HUES48 (cell line): ENCODE measurements around the gene RBSN.

Experiments
- H3K27ac ChIP-seq: one replicate; pipeline ENCODE4 v1.7.0; 2013; ENCODE audit warnings: low read depth, low read length, inconsistent platforms
- H3K27me3 ChIP-seq: 2 replicates; pipeline ENCODE4 v1.6.1; 2013; ENCODE audit warnings: mild to moderate bottlenecking, low read length; ENCODE audit not compliant: control insufficient read depth, insufficient read depth
- H3K36me3 ChIP-seq: 2 replicates; pipeline ENCODE4 v1.6.1; 2013; ENCODE audit warnings: low read length; ENCODE audit not compliant: control insufficient read depth, insufficient read depth
- H3K4me1 ChIP-seq: 2 replicates; pipeline ENCODE4 v1.6.1; 2013; ENCODE audit warnings: mild to moderate bottlenecking, low read length; ENCODE audit not compliant: control insufficient read depth, insufficient read depth
- H3K4me3 ChIP-seq: 2 replicates; pipeline ENCODE4 v1.5.1; 2013; ENCODE audit warnings: mild to moderate bottlenecking, low read depth, low read length
- H3K9ac ChIP-seq: 2 replicates; pipeline ENCODE4 v1.6.1; 2013; ENCODE audit warnings: mild to moderate bottlenecking, low read depth, low read length, moderate library complexity
- H3K9me3 ChIP-seq: 2 replicates; pipeline ENCODE4 v1.6.1; 2013; ENCODE audit warnings: low read length; ENCODE audit not compliant: control insufficient read depth, insufficient read depth

RBSN gene

GRCh38 chr3:15079091-15079490 lies 19.9 kb downstream of the RBSN start:
- peaks cover 86% of the 10 kb centered on the region for H3K36me3 ChIP-seq

DNA sequence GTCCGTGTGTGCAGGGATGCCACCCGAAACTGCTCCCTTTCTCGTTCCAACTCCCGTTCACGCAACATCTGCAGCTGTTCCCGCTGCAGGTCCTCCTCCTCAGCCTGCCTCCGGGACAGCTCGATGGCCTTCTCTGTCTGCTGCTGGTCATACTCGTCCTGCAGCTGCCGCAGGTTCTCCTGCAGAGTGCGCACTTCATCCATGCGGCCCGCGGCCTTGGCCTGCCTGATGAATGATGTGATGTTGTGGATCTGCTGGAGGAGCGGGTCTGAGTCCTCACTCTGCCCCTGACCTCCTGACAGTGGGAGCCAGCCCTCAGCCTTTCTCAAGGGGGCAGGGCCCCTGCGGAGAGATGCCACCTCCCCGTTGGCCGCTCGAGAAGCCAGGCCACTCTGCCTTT lies 24.4 kb downstream of the RBSN start:
- peaks cover 67% of the 10 kb centered on the region for H3K36me3 ChIP-seq
- no peaks in the 10 kb centered on the region for H3K4me1 ChIP-seq
- H3K9me3 ChIP-seq, result no peaks in the 10 kb centered on the region
- H3K27me3 ChIP-seq, result no peaks in the 10 kb centered on the region
- H3K4me3 ChIP-seq, result no peak overlapping the region
- no peak overlapping the region for H3K27ac ChIP-seq
- no peak overlapping the region for H3K9ac ChIP-seq

More at GRCh38 chr3:15079091-15079490, 19.9 kb downstream of the RBSN start:
- Histone ChIP-seq H3K4me1 (no peaks in the 10 kb centered on the region), H3K27ac (no peak overlapping the region), H3K9me3 (no peaks in the 10 kb centered on the region), H3K27me3 (no peaks in the 10 kb centered on the region), H3K4me3 (no peak overlapping the region), H3K9ac (no peak overlapping the region)

- Histone ChIP-seq H3K9ac (no peak overlapping the region), H3K4me3 (no peak overlapping the region), H3K9me3 (no peaks in the 10 kb centered on the region), H3K4me1 (no peaks in the 10 kb centered on the region), H3K27ac (no peak overlapping the region), H3K27me3 (no peaks in the 10 kb centered on the region), H3K36me3 (peaks cover 44% of the 10 kb centered on the region)
Observed at GRCh38 chr3:15071699-15072098, 27.2 kb downstream of the RBSN start.

- Histone ChIP-seq H3K27ac (no peak overlapping the region), H3K9me3 (no peaks in the 10 kb centered on the region), H3K9ac (no peak overlapping the region), H3K4me3 (no peak overlapping the region), H3K36me3 (peaks cover 23% of the 10 kb centered on the region), H3K4me1 (no peaks in the 10 kb centered on the region), H3K27me3 (no peaks in the 10 kb centered on the region)
Observed at GRCh38 chr3:15069441-15069840, 29.5 kb downstream of the RBSN start.

GRCh38 chr3:15066467-15066866 lies 32.5 kb downstream of the RBSN start:
- Histone ChIP-seq H3K27me3 (no peaks in the 10 kb centered on the region), H3K4me1 (peaks cover 7% of the 10 kb centered on the region; the same call in 1 of the 2 replicates), H3K27ac (no peak overlapping the region), H3K9me3 (no peaks in the 10 kb centered on the region), H3K9ac (no peak overlapping the region), H3K36me3 (peaks cover 9% of the 10 kb centered on the region; the same call in 1 of the 2 replicates), H3K4me3 (no peak overlapping the region)

DNA sequence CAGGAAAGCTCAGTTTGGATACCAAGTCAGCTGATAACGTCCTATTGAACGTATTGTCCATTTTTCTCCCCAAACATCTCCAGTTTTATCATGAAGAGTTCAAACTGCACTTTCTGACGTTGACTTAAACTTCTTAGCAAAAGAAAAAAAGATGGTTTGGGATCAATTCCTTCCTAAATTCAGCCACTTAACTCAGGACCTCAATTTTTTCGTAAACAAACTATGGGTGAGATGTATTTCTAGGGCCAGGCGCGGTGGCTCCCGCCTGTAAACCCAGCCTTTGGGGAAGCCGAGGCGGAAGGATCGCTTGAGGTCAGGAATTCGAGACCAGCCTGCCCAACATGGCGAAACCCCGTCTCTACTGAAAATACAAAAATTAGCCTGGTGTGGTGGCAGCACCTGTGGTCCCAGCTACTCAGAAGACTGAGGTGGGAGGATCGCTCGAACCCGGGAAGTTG lies 33.4 kb downstream of the RBSN start:
- peaks cover 7% of the 10 kb centered on the region; the same call in 1 of the 2 replicates for H3K4me1 ChIP-seq
- no peaks in the 10 kb centered on the region for H3K27me3 ChIP-seq
- H3K36me3 ChIP-seq, result peaks cover 8% of the 10 kb centered on the region; the same call in 1 of the 2 replicates
- H3K9ac ChIP-seq, result no peak overlapping the region
- peak overlapping the region; percentile 93 for H3K4me3 ChIP-seq
- no peak overlapping the region for H3K27ac ChIP-seq
- H3K9me3 ChIP-seq, result no peaks in the 10 kb centered on the region

- Histone ChIP-seq H3K4me1 (peaks cover 7% of the 10 kb centered on the region; the same call in 1 of the 2 replicates), H3K9ac (peak within 1 kb of the TSS; percentile 95), H3K27ac (peak within 1 kb of the TSS; percentile 74)
Observed at GRCh38 chr3:15064835-15065549, 34.0 kb downstream of the RBSN start, which contains the start of gene MRPS25. Gene MRPS25 (minus strand): TSS chr3:15065315. CDS start chr3:15065194, 121 bp downstream.

DNA sequence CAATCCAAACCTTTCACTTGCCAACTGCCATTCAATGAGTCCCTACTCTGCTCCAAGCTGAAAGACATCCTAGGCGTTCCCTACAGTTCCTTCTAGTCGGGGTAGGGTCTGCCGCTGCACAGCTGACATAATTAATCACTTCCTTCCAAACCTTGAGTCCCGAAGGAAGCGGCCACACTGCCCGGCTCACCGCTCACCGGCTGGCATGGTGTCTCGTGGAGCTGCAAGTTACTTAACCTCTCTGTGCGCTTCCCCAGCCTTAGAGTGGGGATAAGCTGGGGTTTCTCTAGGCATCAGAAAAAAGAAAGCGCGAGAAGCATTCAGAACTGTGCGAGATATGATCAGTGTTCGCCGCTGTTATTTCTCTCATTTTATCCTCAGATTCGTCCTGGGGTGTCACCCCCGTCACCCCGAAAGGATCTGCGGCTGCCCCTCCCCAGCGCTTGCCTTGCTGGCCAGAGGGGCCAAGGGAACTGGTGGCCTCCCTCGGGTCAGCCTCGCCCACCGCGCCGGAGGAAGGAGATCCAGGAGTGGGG lies 34.6 kb downstream of the RBSN start:
- Histone ChIP-seq H3K27me3 (no peaks in the 10 kb centered on the region), H3K27ac (peak overlapping the region; percentile 74), H3K9me3 (no peaks in the 10 kb centered on the region), H3K9ac (peak overlapping the region; percentile 95), H3K36me3 (peaks cover 17% of the 10 kb centered on the region), H3K4me1 (peaks cover 7% of the 10 kb centered on the region; the same call in 1 of the 2 replicates), H3K4me3 (peak overlapping the region; percentile 93)

More at GRCh38 chr3:15064835-15065549, 34.0 kb downstream of the RBSN start, which contains the start of gene MRPS25:
- Histone ChIP-seq H3K36me3 (peaks cover 11% of the 10 kb centered on the region; the same call in 1 of the 2 replicates), H3K4me3 (peak within 1 kb of the TSS; percentile 93), H3K27me3 (no peaks in the 10 kb centered on the region), H3K9me3 (no peaks in the 10 kb centered on the region)

DNA sequence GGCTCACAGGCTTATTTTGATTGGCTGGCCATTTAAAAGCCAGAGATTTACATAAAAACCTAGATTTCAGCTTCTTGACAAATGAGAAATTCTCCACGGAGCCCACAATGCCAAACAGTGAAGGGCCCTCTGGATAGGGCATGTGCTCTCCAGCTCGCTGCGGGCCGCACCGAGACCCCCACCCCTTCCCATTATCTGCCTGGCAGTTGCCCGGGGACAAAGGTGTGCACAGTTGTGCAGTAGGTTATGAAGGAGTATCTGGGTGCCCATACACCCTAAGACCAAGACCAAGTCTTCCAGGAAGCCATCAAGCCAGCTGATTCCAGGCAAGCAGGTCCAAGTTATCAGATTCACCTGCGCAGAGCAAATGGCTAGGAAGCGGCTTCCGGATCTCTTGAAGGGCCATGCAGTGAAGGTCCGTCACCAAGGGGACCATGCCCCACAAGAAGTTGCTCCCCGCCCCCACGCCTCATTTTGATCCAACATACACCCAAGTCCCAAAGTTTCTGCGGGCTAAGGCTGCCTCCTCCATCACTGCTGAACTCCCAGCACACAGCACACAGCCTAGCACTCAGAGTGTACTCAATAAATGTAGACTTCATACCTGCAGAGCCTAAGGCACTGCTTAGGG lies 35.2 kb downstream of the RBSN start:
- peaks cover 7% of the 10 kb centered on the region; the same call in 1 of the 2 replicates for H3K4me1 ChIP-seq
- no peak overlapping the region for H3K27ac ChIP-seq
- H3K9me3 ChIP-seq, result no peaks in the 10 kb centered on the region

GRCh38 chr3:15063238-15063637 lies 35.7 kb downstream of the RBSN start:
- Histone ChIP-seq H3K27ac (peak overlapping the region; percentile 37), H3K36me3 (peaks cover 28% of the 10 kb centered on the region), H3K9ac (no peak overlapping the region), H3K9me3 (no peaks in the 10 kb centered on the region), H3K27me3 (no peaks in the 10 kb centered on the region), H3K4me1 (peaks cover 7% of the 10 kb centered on the region; the same call in 1 of the 2 replicates), H3K4me3 (0 out of 2 replicates have a peak overlapping the region, but pooled peaks have one; percentile 93)

More for the DNA sequence above, 35.2 kb downstream of the RBSN start:
- Histone ChIP-seq H3K9ac (no peak overlapping the region), H3K27me3 (no peaks in the 10 kb centered on the region), H3K4me3 (peak overlapping the region; percentile 93), H3K36me3 (peaks cover 23% of the 10 kb centered on the region)
